Mucosa of gallbladder (tissue), 1 donor: ENCODE measurements around the gene FUT8. TPM values are rescaled to one million over a fixed set of nuclear protein-coding genes. Genes with fewer than 3 reads are reported as not detected.

Source experiments
- DNase-seq: peaks from one replicate; pipeline ENCODE4 v3.0.0-alpha.2; 2020; ENCODE audit warnings: low spot score
- total RNA-seq: library from RNA; stranded (reverse); gene quantifications from one replicate; pipeline ENCODE4 v1.2.1, GENCODE V29; 2021
- donor health status: DM: no; HTN: no; CAD: no.

Gene FUT8
- 33.9 TPM for total RNA-seq

DNA sequence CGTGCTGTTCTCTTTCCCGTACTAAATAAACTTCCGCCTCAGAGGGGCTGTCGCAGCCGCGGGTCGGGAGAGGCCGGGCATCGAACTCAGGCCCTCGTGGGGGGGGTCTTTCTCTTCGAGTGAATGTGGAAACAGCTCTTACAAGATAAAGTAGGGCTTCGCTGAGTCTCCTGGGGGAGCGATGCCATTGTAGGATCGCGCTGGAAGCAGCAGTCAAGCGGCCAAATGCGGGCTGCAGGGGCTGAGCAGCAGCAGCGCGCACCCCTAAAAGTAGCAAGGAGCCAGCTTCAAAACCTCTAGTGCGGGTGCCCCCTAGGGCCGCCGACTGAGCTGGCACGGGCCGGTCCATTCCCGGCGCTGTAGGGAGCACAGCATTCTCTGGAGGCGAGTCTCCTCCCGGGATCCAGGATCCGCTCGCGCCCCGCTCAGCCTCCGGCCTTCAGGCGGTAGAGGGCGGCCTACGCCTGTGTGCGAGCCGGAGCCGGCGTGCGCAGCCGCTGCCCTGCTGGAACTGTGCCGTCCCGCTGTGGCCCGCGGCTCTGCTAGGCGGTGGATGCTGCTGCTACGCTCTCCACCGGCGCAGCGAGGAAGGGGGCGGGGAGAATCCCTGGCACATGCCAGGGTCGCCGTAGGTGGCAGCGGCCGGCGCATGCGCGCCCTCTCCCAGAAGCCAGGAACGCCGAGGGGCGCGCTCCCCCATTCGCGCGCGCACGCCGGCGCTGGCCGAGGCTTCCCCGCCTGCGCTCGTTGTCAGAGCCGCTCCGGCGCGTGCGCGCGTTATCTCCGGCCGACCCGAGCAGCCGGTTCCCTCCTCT is at the start of gene FUT8:
Gene FUT8, plus strand, starts transcription at position 699 of the 815 bp plus-strand sequence. CDS start 148,834 bp downstream, outside the sequence.
- DNase-seq, result peak; percentile 97

- no peak for DNase-seq
Observed at GRCh38 chr14:65366802-65367565, 45.5 kb upstream of the FUT8 start.

DNA sequence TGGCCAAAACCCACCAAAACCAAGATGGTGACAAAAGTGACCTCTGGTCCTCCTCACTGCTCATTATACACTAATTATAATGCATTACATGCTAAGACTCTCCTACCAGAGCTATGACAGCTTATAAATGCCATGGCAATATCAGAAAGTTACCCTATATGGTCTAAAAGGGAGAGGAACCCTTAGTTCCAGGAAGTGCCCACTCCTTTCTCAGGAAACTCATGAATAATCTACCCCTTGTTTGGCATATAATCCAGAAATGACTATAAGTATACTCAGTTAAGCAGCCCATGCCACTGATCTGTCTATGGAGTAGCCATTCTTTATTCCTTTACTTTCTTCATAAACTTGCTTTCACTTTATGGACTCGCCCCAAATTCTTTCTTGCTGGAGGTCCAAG is 43.0 kb upstream of the FUT8 start:
- no peak for DNase-seq

- DNase-seq, result no peak
Observed at GRCh38 chr14:65370801-65371248, 41.7 kb upstream of the FUT8 start.

DNA sequence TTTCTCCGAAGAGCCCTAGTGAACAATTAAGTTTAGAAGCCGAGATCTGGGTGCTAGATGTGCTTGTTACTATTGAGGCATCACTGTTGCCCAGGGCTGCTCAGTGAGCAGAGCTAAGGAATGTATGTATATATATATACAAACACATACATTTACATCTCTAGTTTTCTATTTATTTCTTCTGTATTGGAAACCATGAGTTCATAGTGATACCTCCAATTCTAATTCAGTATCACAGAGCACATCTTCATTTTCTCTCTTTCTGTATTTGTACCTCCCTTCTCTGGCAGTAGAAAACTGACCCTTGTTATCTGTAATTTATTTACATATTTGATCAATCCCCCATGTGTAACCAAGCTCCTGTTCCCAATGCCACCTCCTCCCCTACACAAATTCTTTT is 40.7 kb upstream of the FUT8 start:
- no peak for DNase-seq

GRCh38 chr14:65373016-65373670 is 39.4 kb upstream of the FUT8 start:
- no peak for DNase-seq

DNA sequence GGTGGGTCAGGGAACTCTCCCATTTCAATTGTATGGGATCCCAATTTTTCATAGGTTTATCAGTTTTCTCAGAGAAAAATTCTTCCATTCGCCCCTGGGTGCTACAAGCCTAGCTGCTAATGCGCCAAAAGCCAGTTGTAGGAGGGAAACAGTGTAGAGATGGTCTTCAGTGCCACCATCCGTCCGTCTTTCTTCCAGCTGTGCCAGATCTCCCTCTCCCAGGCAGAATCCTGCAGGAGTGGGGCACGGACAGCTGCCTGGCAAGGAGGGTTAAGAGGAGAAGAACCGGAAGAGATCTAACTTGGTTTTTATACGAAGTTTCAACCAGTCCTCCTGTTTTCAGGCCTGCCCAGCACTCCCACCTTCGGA is 38.9 kb upstream of the FUT8 start:
- DNase-seq, result no peak

DNA sequence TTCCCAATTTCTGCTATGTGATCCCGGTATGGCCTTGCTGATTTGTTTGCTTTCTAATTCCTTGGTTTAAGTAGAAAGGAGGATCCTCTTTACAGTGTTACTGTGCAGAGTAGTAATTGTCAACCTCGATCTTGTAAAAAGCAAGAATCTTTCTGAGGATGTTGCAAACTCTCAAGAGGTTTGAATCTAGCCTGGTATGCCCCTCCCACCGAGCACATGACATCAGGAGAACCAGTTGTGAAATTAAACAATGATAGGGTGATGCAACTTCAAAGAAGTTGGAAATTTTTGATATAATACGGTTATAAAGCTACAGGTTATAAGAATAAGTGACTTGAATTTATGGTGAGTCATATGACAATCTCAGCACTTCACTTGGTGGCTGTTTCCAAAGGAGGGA is 35.0 kb upstream of the FUT8 start:
- DNase-seq, result no peak

- DNase-seq, result no peak
Observed at GRCh38 chr14:65382586-65382985, 29.9 kb upstream of the FUT8 start.

DNA sequence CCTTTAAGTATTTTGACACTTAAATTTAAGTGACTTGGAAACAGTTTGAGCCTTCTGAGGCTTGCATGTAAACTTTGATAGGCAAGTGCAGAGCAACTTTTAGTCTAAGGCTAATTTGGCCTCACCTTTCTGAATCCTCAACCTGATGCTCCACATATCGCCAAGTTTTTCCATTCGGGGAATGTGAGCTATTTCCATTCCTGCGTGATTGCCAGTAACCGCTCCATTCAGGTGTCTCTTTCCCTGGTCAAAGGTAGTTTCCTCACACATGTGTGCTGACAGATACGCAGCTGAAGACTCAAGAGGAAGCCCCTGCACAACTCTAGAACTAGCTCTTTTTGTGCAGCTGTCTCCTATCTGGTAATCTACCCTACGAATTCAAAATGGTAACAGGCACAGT is 25.4 kb upstream of the FUT8 start:
- no peak for DNase-seq

- DNase-seq, result no peak
Observed at GRCh38 chr14:65387628-65388027, 24.9 kb upstream of the FUT8 start.

DNA sequence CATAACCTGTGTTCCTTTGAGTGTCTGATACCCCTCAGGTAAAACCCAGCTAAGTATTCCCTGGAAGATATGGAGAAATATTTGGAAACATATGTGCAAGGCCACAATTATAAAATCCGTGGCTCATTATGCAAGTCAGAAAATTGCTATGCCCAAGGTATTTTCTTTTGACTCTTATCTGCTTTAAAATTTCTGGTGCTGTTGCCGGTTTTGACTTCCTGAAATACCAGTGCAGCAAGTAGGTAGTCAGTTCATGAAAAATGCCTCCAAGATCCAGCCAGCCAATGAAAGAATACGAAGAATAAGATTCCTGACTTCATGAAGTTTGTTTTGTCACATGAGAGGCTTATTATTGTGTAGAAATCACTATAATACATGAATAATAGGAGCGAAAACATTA is 20.2 kb upstream of the FUT8 start:
- no peak for DNase-seq

DNA sequence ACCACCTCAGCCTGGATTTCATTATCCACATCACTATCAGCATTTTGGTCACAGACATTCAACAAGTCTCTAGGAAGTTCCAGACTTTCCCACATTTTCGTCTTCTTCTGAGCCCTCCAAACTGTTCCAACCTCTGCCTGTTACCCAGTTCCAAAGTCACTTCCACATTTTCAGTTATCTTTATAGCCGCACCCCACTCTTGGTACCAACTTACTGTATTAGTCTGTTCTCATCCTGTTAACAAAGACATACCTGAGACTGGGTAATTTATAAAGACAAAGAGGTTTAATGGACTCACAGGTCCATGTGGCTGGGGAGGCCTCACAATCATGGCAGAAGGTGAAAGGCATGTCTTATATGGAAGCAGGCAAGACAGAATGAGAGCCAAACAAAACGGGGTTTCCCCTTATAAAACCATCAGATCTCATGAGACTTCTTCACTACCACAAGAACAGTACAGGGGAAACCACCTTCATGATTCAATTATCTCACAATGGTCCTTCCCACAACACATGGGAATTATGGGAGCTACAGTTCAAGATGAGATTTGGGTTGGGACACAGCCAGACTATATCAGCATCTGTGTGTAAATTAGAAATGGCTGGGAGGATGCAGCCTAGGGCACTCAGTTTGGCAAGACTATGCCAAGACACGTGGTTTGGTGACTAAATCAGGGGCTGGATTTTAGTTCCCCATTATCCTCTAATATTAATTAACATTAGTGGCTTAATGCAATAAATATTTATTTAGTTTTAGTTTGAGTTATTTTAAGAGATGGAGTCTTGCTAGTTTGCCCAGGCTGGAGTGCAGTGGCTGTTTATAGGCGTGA is 16.2 kb upstream of the FUT8 start:
- no peak for DNase-seq

DNA sequence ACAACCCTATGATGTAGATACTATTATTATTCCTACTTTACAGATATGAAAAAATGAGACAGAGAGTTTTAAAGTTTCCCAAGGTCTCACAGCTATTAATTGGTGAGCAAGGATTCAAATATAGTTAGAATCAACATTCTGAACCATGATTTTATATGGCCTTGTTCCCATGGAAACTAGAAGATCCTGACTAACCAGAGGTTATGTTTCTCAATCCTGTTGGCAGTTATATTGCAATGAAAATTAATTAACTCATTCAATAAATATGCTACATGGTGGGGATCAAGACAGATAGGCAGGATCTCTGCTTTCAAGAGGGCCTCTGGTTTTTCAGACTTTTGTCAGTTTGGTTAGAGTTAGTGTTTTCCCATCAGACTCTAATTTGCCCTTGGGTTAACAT is 9.3 kb upstream of the FUT8 start:
- DNase-seq, result no peak

GRCh38 chr14:65408113-65408512 is 4.4 kb upstream of the FUT8 start:
- no peak for DNase-seq

DNA sequence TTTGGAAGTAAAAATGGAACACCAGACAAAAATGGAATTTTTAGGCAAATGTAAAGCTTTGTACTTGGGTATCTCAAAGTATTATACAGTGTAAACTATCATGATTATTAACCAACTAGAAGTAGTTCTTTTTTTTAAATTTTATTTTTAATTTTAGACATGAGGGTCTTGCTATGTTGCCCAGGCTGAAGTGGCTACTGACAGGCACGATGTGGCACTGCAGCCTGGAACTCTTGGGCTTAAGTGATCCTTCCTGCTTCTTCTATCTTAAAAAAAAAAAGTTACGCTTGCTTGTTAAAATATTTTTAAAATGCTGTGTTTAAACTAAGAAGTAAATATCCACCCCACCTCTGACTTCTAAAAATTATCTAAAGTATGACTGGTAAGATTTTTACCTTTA is 1.9 kb upstream of the FUT8 start:
- DNase-seq, result no peak

GRCh38 chr14:65411656-65412031 is 886 bp upstream of the FUT8 start:
- DNase-seq, result peak; percentile 93

GRCh38 chr14:65412856-65413738 is 567 bp downstream of the FUT8 start:
- DNase-seq, result peak; percentile 64

GRCh38 chr14:65413739-65414045 is 1.2 kb downstream of the FUT8 start:
- no peak for DNase-seq

- DNase-seq, result no peak
Observed at GRCh38 chr14:65414961-65415589, 2.5 kb downstream of the FUT8 start.
